ENCODE results near the gene SPAG16.

SPAG16 gene

GRCh38 chr2:213792045-213792444 is 507.8 kb downstream of the SPAG16 start:
- no peak for DNase-seq (ENCODE audit: low read depth in 3 of 3, low spot score in 1 of 3)

DNA sequence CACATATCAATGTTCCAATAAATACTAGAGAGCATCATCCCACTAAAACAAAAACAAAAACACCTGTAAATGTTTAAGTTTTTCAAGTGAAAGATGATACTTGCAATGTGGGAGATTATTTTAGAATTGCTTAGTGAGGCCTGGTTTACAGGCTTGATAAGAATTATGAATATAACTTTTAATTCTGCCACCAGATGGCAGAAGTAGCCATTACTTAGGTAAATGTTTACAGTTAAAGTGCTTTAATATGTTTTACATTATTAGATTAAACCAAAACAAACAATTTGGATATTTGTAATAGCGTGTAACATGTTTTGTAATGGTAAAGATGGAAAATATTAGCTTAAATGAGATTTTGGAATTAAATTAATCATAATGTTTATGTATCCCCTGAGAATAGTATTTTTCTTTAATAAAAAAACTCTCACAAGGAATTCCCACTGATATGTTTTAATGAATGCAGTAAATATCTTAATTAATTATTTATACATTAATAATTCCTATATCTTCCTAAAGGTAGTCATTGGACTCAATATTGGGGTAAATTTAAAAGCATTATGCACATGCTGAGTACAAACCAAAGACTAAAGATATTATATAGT is 522.0 kb downstream of the SPAG16 start:
- DNase-seq (ENCODE audit: low read depth in 3 of 3, low spot score in 1 of 3) = no peak

- DNase-seq (ENCODE audit: low read depth in 3 of 3, low spot score in 1 of 3) = no peak
These were observed 532.3 kb downstream of the SPAG16 start for GRCh38 chr2:213816583-213816982.

DNA sequence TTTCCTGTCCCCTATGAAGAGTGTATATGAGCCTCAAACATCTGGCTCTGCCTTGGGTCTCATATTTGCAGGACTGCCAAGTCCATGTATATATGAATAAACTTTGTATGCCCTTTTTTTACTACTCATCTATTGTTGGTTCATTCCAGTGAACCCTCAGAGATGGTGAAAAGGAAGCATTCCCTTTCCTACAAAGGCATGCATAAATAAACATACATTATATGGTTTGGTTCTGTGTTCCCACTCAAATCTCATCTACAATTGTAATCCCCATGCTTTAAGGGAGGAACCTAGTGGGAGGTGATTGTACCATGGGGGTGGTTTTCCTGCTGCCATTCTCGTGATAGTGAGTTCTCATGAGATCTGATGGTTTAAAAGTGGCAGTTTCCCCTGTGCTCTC is 534.2 kb downstream of the SPAG16 start:
- no peak for DNase-seq (ENCODE audit: low read depth in 3 of 3, low spot score in 1 of 3)

GRCh38 chr2:213834331-213834730 is 550.1 kb downstream of the SPAG16 start:
- DNase-seq (ENCODE audit: low read depth in 3 of 3, low spot score in 1 of 3) = no peak

DNA sequence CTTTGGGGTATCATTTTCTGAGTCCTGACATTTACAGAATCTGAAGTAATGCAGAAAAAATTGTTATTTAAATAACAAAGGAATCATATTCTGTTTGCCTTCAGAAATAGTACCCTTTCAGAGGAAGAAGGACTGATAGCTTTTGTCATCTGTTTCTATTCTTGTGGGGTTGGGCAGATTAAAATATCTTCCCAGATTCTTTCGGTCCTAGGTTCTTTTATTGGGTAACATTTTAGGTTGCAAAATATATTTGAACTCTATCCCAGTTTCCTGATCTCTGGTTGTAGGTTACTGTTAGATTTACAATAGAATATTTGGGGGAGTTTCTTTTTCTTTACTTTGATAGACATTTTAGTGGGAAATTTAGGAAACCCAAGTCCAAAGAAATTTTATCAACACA is 550.5 kb downstream of the SPAG16 start:
- no peak for DNase-seq (ENCODE audit: low read depth in 3 of 3, low spot score in 1 of 3)

DNA sequence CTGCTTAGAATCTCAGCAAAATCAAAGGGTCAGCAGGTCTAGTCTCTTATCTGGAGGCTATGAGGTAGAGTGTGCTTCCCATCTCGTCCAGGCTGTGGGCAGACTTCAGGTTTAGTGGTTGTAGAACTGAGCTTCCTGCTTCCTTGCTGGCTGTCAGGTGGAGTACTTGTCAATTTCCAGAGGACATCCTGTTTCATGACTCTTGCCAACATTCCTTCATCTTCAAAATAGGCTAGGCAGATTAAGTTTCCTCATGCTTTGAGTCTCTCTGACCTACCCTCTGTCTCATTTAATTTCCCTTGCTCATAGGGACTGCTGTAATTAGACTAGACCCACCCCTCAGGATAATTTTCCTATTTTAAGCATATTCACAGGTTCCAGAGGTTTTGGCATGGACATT is 562.6 kb downstream of the SPAG16 start:
- DNase-seq (ENCODE audit: low read depth in 3 of 3, low spot score in 1 of 3) = no peak

- no peak for DNase-seq (ENCODE audit: low read depth in 3 of 3, low spot score in 1 of 3)
These were observed 563.1 kb downstream of the SPAG16 start for GRCh38 chr2:213847316-213847715.

GRCh38 chr2:213848631-213849030 is 564.4 kb downstream of the SPAG16 start:
- no peak for DNase-seq (ENCODE audit: low read depth in 3 of 3, low spot score in 1 of 3)

- DNase-seq (ENCODE audit: low read depth in 3 of 3, low spot score in 1 of 3) = no peak
These were observed 577.4 kb downstream of the SPAG16 start for GRCh38 chr2:213861638-213862037.

DNA sequence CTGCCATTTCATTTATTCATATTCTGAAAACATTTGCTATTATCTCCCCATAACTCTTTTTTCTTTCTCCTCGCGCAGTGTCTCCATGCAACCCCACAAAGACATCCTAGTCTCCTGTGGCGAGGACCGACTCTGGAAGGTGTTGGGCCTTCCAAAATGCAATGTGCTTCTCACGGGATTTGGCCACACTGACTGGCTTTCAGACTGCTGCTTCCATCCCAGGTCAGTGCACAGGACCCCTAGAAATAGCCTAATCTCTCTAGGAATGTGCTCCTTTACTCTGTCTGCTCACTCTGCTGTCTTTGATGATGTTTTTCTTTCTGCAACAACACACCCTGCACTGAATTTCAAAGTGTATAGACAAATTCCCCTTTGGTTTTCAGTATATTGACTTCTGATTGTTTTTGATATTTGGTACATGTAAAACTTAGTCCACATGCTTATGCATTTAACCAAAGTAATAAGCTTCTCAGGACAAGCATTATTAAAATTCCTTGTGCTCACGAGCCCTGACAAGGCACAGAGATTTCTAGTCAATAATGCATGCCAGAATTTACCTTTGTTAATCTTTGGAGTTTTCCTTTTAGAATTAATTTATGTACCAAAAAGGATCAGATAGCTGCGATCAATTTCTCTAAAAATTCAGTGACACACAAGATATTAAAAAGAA is 578.3 kb downstream of the SPAG16 start:
- DNase-seq (ENCODE audit: low read depth in 3 of 3, low spot score in 1 of 3) = no peak

- DNase-seq (ENCODE audit: low read depth in 3 of 3, low spot score in 1 of 3) = no peak
These were observed 579.3 kb downstream of the SPAG16 start for GRCh38 chr2:213863541-213863940.

DNA sequence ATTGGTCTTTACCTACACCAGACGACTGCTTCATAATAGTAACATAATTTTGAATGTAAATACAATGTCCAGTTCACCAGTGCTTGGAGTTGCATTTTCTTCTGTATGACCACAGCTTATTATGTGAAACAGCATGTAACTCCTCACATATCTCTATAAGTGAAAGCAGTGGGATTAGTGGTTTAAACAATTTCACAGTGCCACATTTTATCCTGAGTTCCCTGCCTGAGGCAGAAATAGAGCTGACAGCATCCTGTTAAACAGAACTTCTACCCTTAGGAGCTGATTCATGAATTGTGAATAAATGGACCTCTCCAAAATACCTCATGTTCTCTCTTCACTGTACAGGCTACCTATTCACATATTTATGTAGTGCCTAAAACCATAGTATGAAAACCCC is 584.3 kb downstream of the SPAG16 start:
- DNase-seq (ENCODE audit: low read depth in 3 of 3, low spot score in 1 of 3) = no peak

GRCh38 chr2:213885485-213885884 is 601.2 kb downstream of the SPAG16 start:
- DNase-seq (ENCODE audit: low read depth in 3 of 3, low spot score in 1 of 3) = no peak

DNA sequence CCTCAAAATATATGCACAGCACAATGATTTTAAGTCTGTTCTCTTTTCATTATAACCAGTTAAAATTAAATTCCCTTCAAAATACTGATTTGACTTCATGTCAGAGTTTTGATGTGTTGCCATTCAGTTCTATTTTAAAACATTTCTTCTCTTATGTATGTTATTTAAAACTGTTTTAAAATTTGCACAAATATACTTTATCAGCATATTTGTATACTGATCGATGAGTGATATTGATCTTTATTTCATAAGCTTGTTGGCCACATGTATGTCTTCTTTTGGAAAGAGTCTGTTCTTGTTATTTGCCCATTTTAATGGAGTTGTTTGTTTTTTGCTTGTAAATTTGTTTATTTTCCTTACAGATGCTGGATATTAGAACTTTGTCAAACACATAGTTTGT is 630.2 kb downstream of the SPAG16 start:
- no peak for DNase-seq (ENCODE audit: low read depth in 3 of 3, low spot score in 1 of 3)

DNA sequence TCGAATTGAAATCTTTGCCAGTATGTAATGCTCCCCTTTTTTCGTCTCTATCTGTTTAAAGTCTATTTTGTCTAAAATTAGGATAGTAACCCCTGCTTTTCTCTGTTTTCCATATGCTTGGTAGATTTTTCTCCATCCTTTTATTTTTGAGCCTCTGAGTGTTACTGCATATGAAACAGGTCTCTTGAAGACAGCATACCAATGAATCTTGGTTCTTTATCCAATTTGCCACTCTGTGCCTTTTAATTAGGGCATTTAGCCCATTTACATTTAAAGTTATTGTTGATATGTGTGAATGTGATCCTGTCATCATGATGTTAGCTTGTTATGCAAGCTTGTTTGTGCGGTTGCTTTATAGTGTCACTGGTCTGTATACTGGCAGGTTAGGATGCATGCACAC is 635.8 kb downstream of the SPAG16 start:
- no peak for DNase-seq (ENCODE audit: low read depth in 3 of 3, low spot score in 1 of 3)

GRCh38 chr2:213923543-213923942 is 639.3 kb downstream of the SPAG16 start:
- DNase-seq (ENCODE audit: low read depth in 3 of 3, low spot score in 1 of 3) = no peak

- no peak for DNase-seq (ENCODE audit: low read depth in 3 of 3, low spot score in 1 of 3)
These were observed 650.3 kb downstream of the SPAG16 start for GRCh38 chr2:213934560-213934959.

DNA sequence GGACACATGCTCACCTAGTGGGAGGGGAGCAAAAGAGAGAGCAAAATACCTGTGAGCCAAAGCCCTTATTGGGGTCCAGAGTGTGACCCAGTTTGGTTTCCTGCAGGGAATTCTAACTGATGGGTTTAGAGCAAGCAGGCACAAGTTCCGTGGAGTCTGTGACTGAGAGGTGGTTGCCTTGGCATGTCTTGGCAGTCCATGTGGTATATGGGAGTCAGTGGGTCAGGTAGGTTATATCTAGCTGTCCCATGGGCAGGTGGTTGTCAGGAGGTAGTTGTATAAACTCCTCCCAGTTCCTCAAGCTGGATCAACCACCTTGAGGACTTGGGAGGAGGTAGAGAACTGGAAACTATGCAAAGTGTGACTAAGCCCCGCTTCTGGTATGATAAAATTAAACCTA is 673.8 kb downstream of the SPAG16 start:
- DNase-seq (ENCODE audit: low read depth in 3 of 3, low spot score in 1 of 3) = no peak

DNA sequence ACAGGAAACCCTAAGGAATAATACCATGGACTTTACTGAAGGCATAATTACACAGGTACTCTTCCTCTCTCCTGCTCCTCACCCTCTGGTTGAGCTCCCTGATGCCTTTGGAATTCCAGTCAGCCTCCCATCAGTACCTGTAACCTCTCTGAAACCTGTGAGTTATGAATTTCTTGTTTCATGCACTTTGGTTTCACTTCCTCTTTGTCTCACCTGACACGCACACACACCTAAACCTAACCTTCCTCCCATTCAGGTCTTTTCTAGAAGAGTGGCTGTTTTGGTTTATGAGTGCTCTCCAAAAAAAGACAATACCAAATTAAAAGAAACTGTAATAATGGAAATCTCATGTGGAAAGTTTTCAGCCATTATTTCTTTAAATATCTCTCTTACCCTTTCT is 675.3 kb downstream of the SPAG16 start:
- no peak for DNase-seq (ENCODE audit: low read depth in 3 of 3, low spot score in 1 of 3)

DNA sequence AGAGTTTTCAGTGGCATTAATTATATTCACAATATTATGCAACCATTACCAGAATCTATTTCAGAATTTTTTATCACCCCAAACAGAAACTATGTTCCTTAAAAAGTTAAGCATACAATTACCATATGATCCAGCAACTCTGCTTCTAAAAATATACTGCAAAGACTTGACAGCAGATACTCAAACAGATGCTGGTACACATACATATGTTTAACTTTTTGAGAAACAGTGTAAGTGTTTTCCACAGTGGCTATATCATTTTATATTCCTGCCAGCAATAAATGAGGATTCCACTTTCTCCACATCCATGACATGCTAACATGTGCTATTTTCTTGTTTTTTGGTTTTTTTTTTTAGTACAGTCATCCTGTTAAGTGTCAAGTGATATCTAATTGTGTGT is 687.3 kb downstream of the SPAG16 start:
- no peak for DNase-seq (ENCODE audit: low read depth in 3 of 3, low spot score in 1 of 3)

DNA sequence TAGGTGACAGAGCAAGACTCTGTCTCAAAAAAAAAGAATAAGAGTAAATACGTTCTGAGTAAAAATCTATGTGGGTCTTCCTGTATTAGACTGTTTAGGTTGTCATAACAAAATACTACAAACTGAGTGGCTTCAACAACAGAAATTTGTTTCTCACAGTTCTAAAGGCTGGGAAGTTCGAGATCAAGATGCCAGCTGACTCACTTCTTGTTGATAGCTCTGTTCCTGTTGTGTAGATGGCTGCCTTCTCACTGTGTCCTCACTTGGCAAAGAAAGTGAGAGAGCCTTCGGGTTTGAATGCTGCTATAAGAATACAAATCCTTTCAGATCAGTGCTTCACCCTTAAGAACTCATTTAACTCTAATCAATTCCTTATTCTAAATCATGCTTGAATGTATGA is 696.6 kb downstream of the SPAG16 start:
- no peak for DNase-seq (ENCODE audit: low read depth in 3 of 3, low spot score in 1 of 3)

DNA sequence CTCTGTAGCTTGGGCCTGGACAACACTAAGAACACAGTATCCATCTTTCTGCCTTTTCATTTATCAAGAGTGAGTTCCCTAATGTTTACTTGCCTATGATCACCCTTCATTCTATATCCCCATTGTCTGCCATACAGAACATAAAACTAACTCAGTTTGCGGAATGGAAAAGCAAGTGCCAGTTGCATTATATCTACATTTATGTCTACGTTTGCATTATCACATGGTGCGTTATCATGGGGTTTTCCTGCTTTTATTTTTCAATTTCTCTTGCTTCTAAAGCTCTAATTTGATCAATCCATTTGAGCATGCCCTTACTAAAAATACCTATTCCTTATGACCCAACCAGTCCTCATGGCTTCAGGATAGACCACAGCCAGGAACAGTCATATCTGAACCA is 704.9 kb downstream of the SPAG16 start:
- no peak for DNase-seq (ENCODE audit: low read depth in 3 of 3, low spot score in 1 of 3)
